Measurements from ENCODE around the gene SORCS2. TPM values are rescaled to one million over a fixed set of nuclear protein-coding genes. Genes with fewer than 3 reads are reported as not detected.

SORCS2 gene
- total RNA-seq, 2 experiments from 2014 or later, result 0.07 TPM

DNA sequence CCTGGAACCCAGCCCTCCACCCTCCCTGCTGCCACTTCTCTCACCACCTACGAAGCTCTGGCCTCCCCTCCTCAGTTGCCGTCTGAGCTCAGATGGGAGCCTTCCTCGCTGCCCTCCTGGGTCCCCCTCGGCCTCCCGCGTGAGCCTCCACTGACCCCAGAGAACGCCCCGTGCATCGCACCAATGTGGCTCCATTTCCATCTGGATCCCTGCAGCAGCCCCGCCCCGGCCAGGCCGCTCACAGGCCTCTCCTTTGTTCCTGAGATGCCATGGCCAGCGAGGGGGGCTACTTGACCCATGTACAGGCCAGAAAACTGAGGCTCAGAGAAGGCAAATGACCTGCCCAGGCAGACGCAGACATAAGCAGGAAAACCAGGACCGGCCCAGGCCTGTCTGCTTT, 484.7 kb downstream of the SORCS2 start:
- Mint-ChIP-seq H3K4me1 (ENCODE audit: low read depth) (no peaks in the 10 kb centered on the region), H3K27ac (no peak overlapping the region), H3K9me3 (no peaks in the 10 kb centered on the region), H3K4me3 (no peak overlapping the region), H3K36me3 (no peaks in the 10 kb centered on the region), H3K27me3 (peaks cover 3% of the 10 kb centered on the region)
- no peak for DNase-seq
- CTCF ChIA-PET, result no interaction called here
- intact Hi-C loops (cut with micrococcal nuclease), result no loop called here
- POLR2A ChIA-PET, result no interaction called here

DNA sequence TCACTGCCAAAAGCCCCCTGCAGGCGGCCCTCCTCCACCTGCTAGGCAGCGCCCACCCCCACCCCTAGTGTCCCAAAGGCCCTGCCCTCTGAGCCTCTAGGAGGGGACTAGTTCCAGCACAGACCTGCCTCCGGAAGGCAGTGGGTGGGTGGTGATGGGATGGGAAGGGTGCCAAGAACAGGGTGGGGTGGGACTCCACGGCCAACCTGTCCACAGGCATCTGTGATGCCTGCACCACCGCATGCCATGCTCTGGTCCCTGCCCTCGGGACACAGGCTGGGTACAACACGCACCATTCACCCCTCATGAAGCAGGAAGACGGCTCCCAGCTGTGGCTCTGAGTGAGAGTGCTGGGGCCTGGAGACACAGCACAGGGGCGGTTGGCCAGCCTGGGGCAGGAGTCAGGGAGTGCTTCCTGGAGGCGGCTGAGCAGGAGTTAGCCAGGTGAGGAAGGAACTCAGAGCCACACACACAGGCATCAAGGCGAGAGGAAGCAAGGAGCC, 485.5 kb downstream of the SORCS2 start:
- POLR2A ChIA-PET, result no interaction called here
- no peak for DNase-seq
- Mint-ChIP-seq H3K27ac (no peak overlapping the region), H3K27me3 (peaks cover 3% of the 10 kb centered on the region), H3K36me3 (no peaks in the 10 kb centered on the region), H3K4me3 (no peak overlapping the region), H3K9me3 (peaks cover 1% of the 10 kb centered on the region), H3K4me1 (ENCODE audit: low read depth) (no peaks in the 10 kb centered on the region)
- CTCF ChIA-PET, result no interaction called here
- intact Hi-C loops (cut with micrococcal nuclease), result no loop called here

DNA sequence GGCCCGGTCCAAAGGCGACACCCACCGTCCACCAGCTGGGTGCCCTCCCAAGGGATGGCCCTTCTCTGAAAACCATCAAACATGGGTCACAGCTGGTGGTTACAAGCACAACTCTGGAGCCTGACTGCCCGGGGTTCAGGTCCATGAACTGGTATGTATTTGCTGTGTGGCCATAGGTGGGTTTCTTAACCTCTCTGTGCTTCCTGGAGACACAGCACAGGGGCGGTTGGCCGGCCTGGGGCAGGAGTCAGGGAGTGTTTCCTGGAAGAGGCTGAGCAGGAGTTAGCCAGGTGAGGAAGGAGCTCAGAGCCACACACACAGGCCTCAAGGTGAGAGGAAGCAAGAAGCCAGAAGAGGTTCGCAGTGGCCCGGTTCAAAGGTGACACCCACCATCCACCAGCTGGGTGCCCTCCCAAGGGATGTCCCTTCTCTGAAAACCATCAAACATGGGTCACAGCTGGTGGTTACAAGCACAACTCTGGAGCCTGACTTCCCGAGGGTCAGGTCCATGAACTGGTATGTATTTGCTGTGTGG, 486.0 kb downstream of the SORCS2 start:
- H3K9me3 Mint-ChIP-seq, result peaks cover 6% of the 10 kb centered on the region
- no peak for DNase-seq
- intact Hi-C loops (cut with micrococcal nuclease), result no loop called here
- H3K27me3 Mint-ChIP-seq, result peaks cover 3% of the 10 kb centered on the region
- no peaks in the 10 kb centered on the region for H3K36me3 Mint-ChIP-seq
- no peak overlapping the region for H3K4me3 Mint-ChIP-seq
- H3K4me1 Mint-ChIP-seq (ENCODE audit: low read depth), result no peaks in the 10 kb centered on the region
- no peak overlapping the region for H3K27ac Mint-ChIP-seq
- ChIA-PET CTCF (no interaction called here), POLR2A (no interaction called here)

DNA sequence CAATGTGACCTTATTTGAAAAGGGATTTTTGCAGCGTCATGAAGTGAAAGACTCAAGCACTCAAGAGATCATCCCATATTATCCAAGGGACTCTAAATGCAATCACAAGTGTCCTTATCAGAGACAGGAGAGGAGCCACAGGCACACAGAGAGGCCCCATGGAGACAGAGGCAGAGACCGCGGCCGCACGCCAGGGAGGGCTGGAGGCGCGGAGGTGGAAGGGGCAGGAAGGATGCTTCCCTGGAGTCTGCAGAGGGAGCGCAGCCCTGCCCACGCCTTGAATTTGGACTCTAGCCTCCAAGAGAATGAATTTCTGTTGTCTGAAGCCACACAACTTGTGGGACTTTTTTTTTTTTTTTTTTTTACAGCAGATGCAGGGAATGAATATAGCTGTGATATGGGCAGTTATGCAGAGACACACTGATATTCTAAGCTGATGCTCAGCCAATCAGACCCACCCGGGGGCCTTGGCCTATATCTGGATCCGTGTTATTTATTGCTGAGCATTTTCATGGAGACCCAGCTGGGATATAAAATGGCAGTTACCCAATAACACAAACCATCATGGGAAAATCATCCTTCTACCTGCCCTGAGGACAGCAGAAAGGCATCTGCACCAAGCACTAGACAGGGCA, 487.2 kb downstream of the SORCS2 start:
- H3K4me3 Mint-ChIP-seq, result no peak overlapping the region
- no peak for DNase-seq
- H3K27me3 Mint-ChIP-seq, result peaks cover 3% of the 10 kb centered on the region
- ChIA-PET CTCF (no interaction called here), POLR2A (no interaction called here)
- peaks cover 6% of the 10 kb centered on the region for H3K9me3 Mint-ChIP-seq
- H3K36me3 Mint-ChIP-seq, result no peaks in the 10 kb centered on the region
- H3K4me1 Mint-ChIP-seq (ENCODE audit: low read depth), result no peaks in the 10 kb centered on the region
- intact Hi-C loops (cut with micrococcal nuclease), result no loop called here
- H3K27ac Mint-ChIP-seq, result no peak overlapping the region

DNA sequence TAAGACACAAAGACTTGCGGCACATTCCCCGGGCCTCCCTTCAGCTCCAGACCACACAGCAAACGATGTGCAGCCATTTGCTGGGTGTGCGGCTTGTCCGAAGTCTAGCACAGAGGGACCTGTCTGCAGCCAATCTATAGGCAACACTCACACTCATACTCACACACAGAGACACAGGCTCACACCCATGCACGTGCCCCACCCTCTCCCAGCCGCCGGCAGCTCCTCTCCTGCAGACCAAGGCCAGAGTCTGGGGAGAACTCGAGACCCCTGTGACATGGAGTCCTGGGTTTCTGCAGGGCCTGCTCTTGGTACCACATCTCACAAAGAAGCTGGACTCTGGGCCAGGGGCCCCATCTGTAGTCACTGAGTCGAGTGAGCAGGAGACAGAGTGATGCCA, 487.8 kb downstream of the SORCS2 start:
- Mint-ChIP-seq H3K36me3 (no peaks in the 10 kb centered on the region), H3K27ac (no peak overlapping the region), H3K4me3 (no peak overlapping the region), H3K9me3 (peaks cover 6% of the 10 kb centered on the region), H3K4me1 (ENCODE audit: low read depth) (no peaks in the 10 kb centered on the region), H3K27me3 (peaks cover 3% of the 10 kb centered on the region)
- DNase-seq, result no peak
- POLR2A ChIA-PET, result no interaction called here
- CTCF ChIA-PET, result no interaction called here
- intact Hi-C loops (cut with micrococcal nuclease), result no loop called here

DNA sequence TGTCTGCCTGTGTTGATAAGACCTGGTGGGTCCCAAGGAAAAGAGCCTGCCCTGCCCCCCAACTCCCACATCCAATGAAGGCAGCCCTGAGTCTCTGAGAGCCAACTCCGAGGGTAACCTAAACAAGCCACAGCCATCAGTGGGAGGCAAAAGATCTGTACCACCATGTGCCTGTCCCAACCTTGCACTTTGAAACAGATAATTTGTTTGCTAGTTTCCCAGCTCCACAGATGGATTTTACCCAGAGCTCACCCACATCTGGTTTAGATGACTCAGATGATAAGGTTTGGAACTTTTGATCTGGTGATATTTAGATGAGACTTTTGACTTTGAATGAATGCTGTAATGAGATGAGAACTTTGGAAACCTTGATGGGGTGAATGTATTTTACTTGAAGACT, 488.4 kb downstream of the SORCS2 start:
- Mint-ChIP-seq H3K4me1 (ENCODE audit: low read depth) (no peaks in the 10 kb centered on the region), H3K27me3 (peaks cover 3% of the 10 kb centered on the region), H3K9me3 (peaks cover 6% of the 10 kb centered on the region), H3K27ac (no peak overlapping the region), H3K4me3 (no peak overlapping the region), H3K36me3 (no peaks in the 10 kb centered on the region)
- POLR2A ChIA-PET, result no interaction called here
- DNase-seq, result no peak
- CTCF ChIA-PET, result no interaction called here
- intact Hi-C loops (cut with micrococcal nuclease), result no loop called here

DNA sequence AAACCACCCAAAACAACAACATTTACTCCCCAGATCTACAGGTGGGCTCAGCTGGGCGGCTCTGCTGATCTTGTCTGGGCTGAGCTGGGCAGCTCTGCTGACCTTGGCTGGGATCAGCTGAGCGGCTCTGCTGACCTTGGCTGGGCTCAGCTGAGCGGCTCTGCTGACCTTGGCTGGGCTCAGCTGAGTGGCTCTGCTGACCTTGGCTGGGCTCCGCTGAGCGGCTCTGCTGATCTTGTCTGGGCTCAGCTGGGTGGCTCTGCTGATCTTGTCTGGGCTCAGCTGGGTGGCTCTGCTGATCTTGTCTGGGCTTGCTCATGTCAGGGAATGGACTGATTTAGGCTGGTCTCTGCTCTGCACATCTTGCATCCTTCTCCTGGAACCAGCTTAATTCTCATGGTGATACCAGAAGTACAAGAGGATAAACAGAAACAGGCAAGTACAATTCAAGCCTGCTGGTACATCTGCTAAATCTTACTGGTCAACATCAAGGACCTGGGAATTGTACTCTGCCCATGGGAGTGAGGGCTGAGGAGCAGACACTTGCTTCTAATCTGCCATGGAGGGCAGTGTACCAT, 490.9 kb downstream of the SORCS2 start:
- no peak overlapping the region for H3K27ac Mint-ChIP-seq
- intact Hi-C loops (cut with micrococcal nuclease), result no loop called here
- H3K4me1 Mint-ChIP-seq (ENCODE audit: low read depth), result no peaks in the 10 kb centered on the region
- H3K27me3 Mint-ChIP-seq, result peaks cover 3% of the 10 kb centered on the region
- H3K36me3 Mint-ChIP-seq, result no peaks in the 10 kb centered on the region
- ChIA-PET CTCF (no interaction called here), POLR2A (no interaction called here)
- no peak overlapping the region for H3K4me3 Mint-ChIP-seq
- no peak for DNase-seq
- H3K9me3 Mint-ChIP-seq, result peaks cover 6% of the 10 kb centered on the region

DNA sequence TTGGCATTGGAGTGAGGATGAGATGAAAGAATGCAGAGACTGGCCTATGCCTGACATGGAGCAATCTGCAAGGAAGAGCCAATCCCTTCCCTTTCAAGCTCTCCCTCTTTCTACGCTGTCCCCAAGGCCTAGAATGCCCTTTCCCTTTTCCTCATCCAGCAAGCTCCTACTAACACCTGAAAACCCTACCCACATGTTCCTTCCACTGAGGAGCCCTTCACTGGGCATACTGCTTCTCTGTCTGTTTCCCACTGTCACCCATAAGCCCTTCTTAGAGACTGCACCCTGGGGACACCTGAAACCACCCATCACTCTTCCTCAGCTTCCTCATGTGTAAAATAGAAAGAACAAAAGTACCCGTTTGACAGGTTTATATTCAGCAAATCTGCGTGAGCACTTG, 492.0 kb downstream of the SORCS2 start:
- no peak overlapping the region for H3K27ac Mint-ChIP-seq
- no peaks in the 10 kb centered on the region for H3K36me3 Mint-ChIP-seq
- peaks cover 6% of the 10 kb centered on the region for H3K9me3 Mint-ChIP-seq
- CTCF ChIA-PET, result no interaction called here
- no peak for DNase-seq
- intact Hi-C loops (cut with micrococcal nuclease), result no loop called here
- peaks cover 2% of the 10 kb centered on the region for H3K27me3 Mint-ChIP-seq
- POLR2A ChIA-PET, result no interaction called here
- H3K4me3 Mint-ChIP-seq, result no peak overlapping the region
- H3K4me1 Mint-ChIP-seq (ENCODE audit: low read depth), result no peaks in the 10 kb centered on the region

DNA sequence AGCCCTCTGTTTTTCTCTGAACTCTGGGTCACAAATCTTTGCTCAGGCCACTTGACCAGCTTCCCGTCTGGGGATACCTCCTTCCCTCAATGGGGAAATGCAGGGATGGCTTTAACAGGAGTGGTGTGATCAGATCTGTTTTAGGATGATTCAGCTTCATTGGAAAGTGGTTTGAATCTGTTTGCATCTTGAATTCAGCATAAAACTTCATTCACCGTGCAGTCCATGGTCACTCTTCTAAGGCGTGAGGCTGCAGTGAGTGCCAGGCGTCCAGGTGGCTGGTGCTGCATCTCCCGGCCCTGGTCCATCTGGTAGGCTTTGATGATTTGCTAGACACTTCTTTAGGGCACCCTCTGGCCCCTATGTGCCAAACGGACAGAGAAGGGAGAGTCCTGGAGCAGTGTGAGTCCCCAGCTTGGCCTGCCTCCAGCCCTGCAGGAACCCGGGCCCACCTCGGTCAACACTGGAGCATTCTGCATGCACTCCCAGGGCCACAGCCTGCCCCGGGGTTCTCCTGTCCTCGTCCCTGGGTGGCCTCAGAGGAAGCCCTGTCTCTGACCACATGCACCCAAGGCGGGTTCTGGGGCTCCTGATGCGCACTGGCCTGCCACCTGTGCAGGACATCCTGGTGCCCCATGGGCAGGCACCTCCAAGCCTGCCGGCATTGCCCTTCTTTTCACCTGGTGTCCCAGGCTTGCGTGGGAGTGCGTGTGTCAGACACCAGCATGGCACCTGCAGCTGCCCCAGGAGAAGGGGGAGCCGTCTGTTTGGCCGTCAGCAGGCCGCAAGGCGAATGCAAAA, 493.9 kb downstream of the SORCS2 start:
- DNase-seq, result no peak
- H3K36me3 Mint-ChIP-seq, result no peaks in the 10 kb centered on the region
- no peaks in the 10 kb centered on the region for H3K4me1 Mint-ChIP-seq (ENCODE audit: low read depth)
- ChIA-PET POLR2A (no interaction called here), CTCF (no interaction called here)
- no peak overlapping the region for H3K4me3 Mint-ChIP-seq
- no peak overlapping the region for H3K27ac Mint-ChIP-seq
- intact Hi-C loops (cut with micrococcal nuclease), result no loop called here
- H3K9me3 Mint-ChIP-seq, result peaks cover 6% of the 10 kb centered on the region
- H3K27me3 Mint-ChIP-seq, result no peaks in the 10 kb centered on the region

DNA sequence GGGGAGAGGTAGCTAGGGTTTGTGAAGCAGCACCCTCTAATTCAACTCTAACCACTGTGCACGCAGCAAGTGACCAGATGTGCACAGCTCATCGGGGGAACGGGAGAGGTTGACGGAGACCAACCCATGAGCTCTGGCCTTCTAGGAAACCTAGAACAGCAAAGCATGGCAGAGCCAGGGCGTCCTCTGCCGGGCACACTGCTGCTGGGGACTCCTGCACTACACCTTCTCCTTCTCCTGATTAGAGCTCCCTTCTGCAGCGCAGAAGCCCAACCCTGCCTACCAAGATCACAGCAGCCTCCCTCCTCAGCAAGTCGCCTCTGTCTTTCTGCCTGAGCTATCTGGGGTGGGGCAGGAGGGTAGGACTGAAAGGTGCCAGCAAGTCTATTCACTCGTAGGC, 494.7 kb downstream of the SORCS2 start:
- peaks cover 6% of the 10 kb centered on the region for H3K9me3 Mint-ChIP-seq
- CTCF ChIA-PET, result no interaction called here
- H3K36me3 Mint-ChIP-seq, result no peaks in the 10 kb centered on the region
- no peak overlapping the region for H3K4me3 Mint-ChIP-seq
- POLR2A ChIA-PET, result no interaction called here
- no peaks in the 10 kb centered on the region for H3K27me3 Mint-ChIP-seq
- H3K4me1 Mint-ChIP-seq (ENCODE audit: low read depth), result no peaks in the 10 kb centered on the region
- no peak for DNase-seq
- intact Hi-C loops (cut with micrococcal nuclease), result no loop called here
- no peak overlapping the region for H3K27ac Mint-ChIP-seq

DNA sequence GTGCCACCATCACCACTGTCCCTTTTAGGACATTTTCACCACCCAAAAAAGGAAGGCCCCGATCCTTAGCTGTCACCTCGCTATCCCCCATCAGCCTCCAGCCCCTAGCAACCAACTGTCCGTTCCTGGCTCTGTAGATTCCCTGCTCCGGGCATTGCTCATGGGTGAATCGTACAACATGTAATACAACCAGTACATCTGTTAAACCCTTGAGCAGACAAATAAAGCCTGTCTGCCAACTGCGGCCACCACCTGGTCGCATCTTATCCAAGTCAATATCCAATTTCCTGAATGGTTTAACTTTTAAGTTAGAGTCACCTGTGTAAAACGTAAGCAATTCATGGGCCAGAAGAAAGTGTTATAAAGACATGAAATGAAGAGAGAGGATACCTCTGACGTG, 495.5 kb downstream of the SORCS2 start:
- Mint-ChIP-seq H3K36me3 (no peaks in the 10 kb centered on the region), H3K4me3 (no peak overlapping the region), H3K27me3 (no peaks in the 10 kb centered on the region), H3K27ac (no peak overlapping the region), H3K4me1 (ENCODE audit: low read depth) (no peaks in the 10 kb centered on the region), H3K9me3 (peaks cover 6% of the 10 kb centered on the region)
- DNase-seq, result no peak
- CTCF ChIA-PET, result no interaction called here
- POLR2A ChIA-PET, result no interaction called here
- intact Hi-C loops (cut with micrococcal nuclease), result no loop called here

DNA sequence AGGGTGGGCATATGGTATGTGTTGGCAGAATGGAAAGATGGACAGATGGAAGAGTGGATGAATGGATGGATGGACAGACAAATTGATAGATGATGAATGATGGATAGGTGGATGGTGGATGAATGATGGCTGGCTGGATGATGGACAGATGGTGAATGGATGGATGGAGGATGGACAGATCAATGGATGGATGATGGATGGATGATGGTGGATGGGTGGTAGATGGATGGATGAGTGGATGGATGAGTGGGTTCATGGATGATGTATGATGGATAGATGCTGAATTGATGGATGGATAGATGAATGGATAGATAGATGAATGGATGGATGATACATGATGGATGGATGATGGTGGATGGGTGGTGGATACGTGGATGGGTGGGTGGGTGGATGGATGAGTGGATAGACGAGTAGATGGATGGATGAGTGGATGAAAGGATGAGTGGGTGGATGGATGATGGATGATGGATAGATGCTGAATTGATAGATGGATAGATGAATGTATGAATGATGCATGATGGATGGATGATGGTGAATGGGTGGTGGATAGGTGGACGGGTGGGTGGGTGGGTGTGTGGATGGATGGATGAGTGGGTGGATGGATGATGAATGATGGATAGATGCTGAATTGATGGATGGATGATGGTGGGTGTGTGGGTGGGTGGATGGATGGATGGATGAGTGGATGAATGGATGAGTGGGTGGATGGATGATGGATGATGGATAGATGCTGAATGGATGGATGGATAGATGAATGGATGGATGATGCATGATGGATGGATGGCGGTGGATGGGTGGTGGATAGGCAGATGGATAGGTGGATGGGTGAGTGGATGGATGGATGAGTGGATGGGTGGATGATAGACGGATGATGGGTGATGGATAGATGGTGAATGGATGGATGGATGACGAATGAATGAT, 497.7 kb downstream of the SORCS2 start:
- ChIA-PET CTCF (no interaction called here), POLR2A (no interaction called here)
- Mint-ChIP-seq H3K27me3 (no peaks in the 10 kb centered on the region), H3K27ac (no peak overlapping the region), H3K4me3 (no peak overlapping the region), H3K9me3 (no peaks in the 10 kb centered on the region), H3K36me3 (no peaks in the 10 kb centered on the region), H3K4me1 (ENCODE audit: low read depth) (no peaks in the 10 kb centered on the region)
- intact Hi-C loops (cut with micrococcal nuclease), result no loop called here
- no peak for DNase-seq

All from activated CD4-positive, alpha-beta memory T cell treated with anti-CD3 and anti-CD28 coated beads for 36 hours (primary cell).